GM12874 (cell line): ENCODE results near the gene CCDC88B.

ENCODE experiments used
- TF ChIP-seq, protein P1 (sequence below): IDR thresholded peaks from 2 replicates; pipeline ENCODE4 v1.5.1; 2011; ENCODE audit warnings: low read depth, mild to moderate bottlenecking, control low read depth, low read length, moderate library complexity; ENCODE audit not compliant: insufficient read depth

The CCDC88B gene

DNA sequence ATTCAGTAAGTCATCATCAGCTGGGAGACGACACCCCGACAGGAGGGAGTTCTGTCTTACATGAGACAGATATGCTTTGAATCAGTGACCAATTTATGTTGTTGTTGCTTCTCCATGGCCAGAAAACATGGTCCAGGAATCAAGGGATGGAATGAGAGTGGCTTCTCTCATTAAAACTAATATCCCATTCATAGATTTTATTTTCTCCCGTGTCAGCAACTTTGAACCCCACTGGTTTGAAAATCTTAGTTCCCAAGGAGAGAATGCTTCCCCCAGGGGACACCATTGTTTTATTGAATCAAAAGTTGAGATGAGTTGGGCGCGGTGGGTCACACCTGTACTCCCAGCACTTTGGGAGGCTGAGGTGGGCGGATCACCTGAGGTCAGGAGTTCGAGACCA, 61.8 kb downstream of the CCDC88B start:
- TF ChIP-seq, protein P1, sequence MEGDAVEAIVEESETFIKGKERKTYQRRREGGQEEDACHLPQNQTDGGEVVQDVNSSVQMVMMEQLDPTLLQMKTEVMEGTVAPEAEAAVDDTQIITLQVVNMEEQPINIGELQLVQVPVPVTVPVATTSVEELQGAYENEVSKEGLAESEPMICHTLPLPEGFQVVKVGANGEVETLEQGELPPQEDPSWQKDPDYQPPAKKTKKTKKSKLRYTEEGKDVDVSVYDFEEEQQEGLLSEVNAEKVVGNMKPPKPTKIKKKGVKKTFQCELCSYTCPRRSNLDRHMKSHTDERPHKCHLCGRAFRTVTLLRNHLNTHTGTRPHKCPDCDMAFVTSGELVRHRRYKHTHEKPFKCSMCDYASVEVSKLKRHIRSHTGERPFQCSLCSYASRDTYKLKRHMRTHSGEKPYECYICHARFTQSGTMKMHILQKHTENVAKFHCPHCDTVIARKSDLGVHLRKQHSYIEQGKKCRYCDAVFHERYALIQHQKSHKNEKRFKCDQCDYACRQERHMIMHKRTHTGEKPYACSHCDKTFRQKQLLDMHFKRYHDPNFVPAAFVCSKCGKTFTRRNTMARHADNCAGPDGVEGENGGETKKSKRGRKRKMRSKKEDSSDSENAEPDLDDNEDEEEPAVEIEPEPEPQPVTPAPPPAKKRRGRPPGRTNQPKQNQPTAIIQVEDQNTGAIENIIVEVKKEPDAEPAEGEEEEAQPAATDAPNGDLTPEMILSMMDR, result no peak

DNA sequence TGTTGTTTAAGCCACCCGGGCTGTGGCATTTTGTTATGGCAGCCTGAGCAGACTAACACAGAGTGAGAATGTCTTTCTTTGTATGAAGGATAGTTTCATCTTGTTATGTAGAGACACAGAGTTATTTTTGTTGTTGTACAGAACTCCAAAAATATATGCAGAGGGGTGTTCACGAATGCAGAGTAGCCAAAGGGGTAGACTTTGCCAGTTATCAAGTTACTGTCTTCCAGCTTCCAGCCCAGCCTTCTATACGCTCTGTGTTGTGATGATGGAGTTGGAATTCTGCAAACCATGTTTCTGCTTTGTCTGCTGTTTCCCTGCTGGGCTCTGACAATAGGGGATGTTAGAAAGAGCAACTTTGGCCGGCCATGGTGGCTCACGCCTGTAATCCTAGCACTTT, 63.1 kb downstream of the CCDC88B start:
- TF ChIP-seq, protein P1, result no peak

DNA sequence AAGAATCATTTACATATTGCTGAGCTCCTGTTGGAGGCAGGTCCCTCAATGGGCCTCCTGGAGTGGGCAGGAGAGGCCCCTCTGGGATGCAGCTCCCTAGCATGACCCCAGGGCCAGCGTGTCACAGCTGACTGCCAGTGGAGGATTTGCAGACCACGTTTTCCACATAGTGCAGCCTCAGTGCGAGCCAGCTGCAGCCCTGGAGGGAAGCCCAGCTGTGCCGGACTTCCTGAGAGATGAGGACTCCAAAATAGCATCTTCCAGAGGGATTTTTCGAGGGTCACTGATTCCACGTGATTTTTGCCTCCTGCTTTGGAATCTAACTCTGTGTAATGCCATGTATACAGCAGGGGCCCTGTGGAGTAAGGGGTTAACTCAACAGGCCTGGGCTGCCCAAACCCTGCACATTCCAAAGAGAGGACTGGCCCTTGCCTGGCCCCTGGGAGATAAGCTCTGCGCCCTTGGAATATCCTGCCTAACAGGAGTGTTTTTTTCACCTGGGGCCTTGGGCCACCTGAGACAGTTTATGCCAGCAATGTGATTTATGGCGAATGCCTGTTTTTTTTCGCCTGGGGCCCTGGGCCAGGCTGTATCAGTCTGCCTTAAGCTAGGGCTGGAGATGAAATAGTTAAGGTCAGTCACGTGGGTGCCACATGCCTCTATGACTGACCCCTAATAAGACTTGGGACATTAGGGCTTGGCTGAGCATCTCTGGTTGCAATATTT, 66.4 kb downstream of the CCDC88B start:
- TF ChIP-seq, protein P1, result no peak
